HG03565 (cell line): ENCODE results near the gene DGCR6L.

ENCODE experiments used
- ATAC-seq: cut with Tn5 transposase; IDR thresholded peaks from one replicate; pipeline ENCODE4 v1.9.1; 2021; ENCODE audit warnings: mild to moderate bottlenecking, moderate library complexity; ENCODE audit not compliant: unreplicated experiment

Gene DGCR6L

DNA sequence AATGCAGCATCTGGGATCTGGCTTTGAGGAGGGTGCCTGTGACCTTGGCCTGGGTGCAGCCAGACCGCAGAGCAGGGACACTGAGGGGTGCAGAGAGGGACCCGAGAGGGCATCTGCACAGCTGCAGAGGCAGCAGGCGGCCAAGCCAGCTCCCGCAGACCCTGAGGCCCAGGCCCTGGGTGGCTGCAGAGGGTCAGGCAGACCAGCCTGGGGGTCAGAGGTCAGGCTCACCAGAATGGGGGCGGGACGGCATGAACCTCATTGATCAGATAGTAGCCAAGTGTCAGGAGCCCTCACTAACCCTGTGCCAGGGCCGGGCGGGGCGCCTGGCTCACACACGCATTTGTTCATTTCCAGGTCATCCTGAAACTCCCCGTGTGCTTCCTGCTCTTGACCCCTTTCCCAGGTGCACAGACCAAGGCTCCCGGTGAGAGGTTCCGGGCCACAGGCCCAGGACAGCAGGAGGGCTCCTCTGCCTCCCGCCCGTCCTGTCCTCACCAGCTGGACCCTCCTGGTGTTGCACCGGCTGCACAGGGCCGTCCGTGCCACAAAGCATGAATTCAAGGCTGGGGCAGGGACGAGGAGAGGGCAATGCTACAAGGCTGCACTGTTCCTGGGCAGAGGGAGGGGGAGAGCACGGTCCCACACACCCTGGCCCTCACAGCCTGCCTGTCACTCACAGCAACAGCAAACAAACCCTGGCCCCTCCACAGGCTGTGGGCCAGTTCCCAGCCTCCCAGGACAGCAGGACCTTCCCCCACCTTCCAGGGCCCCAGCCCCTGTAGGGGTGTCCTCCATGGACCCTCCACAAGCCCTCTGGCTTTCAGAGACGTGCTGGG, 55.0 kb downstream of the DGCR6L start:
- no peak for ATAC-seq
